GM19438 (cell line): ENCODE measurements around the gene NAT14.
A peak's percentile ranks its signal among the peaks of the same experiment; 100 is the strongest.

ENCODE experiments used
- ATAC-seq: cut with Tn5 transposase; IDR thresholded peaks from one replicate; pipeline ENCODE4 v1.9.1; 2021; ENCODE audit warnings: low read depth; ENCODE audit not compliant: unreplicated experiment

NAT14 gene

GRCh38 chr19:55467236-55468053 lies 17.5 kb upstream of the NAT14 start:
- ATAC-seq: no peak

GRCh38 chr19:55468054-55468393 lies 17.0 kb upstream of the NAT14 start:
- ATAC-seq: no peak

GRCh38 chr19:55471266-55471665 lies 13.7 kb upstream of the NAT14 start:
- ATAC-seq: no peak

GRCh38 chr19:55472463-55472862 lies 12.5 kb upstream of the NAT14 start:
- ATAC-seq: no peak

- no peak for ATAC-seq
Measured at GRCh38 chr19:55473225-55474012, 11.6 kb upstream of the NAT14 start.

GRCh38 chr19:55474269-55475265 lies 10.4 kb upstream of the NAT14 start:
- no peak for ATAC-seq

- peak; percentile 83 for ATAC-seq
Measured at GRCh38 chr19:55476100-55476775, 8.8 kb upstream of the NAT14 start, which contains the start of gene ZNF628. Gene ZNF628, plus strand, starts transcription at chr19:55476617. Its CDS starts 3,294 bp downstream, at chr19:55479911.

- ATAC-seq: no peak
Measured at GRCh38 chr19:55477905-55478304, 7.1 kb upstream of the NAT14 start.

- no peak for ATAC-seq
Measured at GRCh38 chr19:55478364-55478763, 6.6 kb upstream of the NAT14 start.

GRCh38 chr19:55479045-55479444 lies 5.9 kb upstream of the NAT14 start:
- ATAC-seq: no peak

- no peak for ATAC-seq
Measured at GRCh38 chr19:55479451-55480230, 5.3 kb upstream of the NAT14 start.

- no peak for ATAC-seq
Measured at GRCh38 chr19:55481148-55481793, 3.7 kb upstream of the NAT14 start.

GRCh38 chr19:55481794-55482155 lies 3.2 kb upstream of the NAT14 start:
- no peak for ATAC-seq

GRCh38 chr19:55482156-55482961 lies 2.6 kb upstream of the NAT14 start:
- ATAC-seq: no peak

- no peak for ATAC-seq
Measured at GRCh38 chr19:55482967-55483705, 1.9 kb upstream of the NAT14 start.

GRCh38 chr19:55483706-55484592 lies 1.0 kb upstream of the NAT14 start:
- no peak for ATAC-seq
